ENCODE results near the gene ENTPD6. TPM values are rescaled to one million over a fixed set of nuclear protein-coding genes. Genes with fewer than 3 reads are reported as not detected.
A peak's percentile ranks its signal among the peaks of the same experiment; 100 is the strongest.

ENTPD6 gene
- total RNA-seq, 2 experiments from 2014 or later = 47.7 to 48.2 TPM

GRCh38 chr20:25247956-25248785, 52.7 kb downstream of the ENTPD6 start, which contains the start of gene PYGB:
Gene PYGB, plus strand, starts transcription at chr20:25248085. Its CDS starts 94 bp downstream, at chr20:25248179.
- ChIA-PET CTCF (interaction anchor here (0.7 to 1.2 kb wide), 4 partner anchors 14 to 151 kb away, joined by 3 to 9 read pairs (median 3); no protein-coding TSS in a partner anchor), POLR2A (interaction anchor here (0.6 to 4.6 kb wide), 15 partner anchors 9 to 255 kb away, joined by 3 to 22 read pairs (median 3); partner anchors contain the start of genes ABHD12, ACSS1, ENTPD6 and GINS1)
- H3K27me3 Mint-ChIP-seq = peaks cover 12% of the 10 kb centered on the region
- peaks cover 41% of the 10 kb centered on the region for H3K4me1 Mint-ChIP-seq
- H3K27ac Mint-ChIP-seq = peak within 1 kb of the TSS; percentile 82
- peak within 1 kb of the TSS; percentile 90 for H3K4me3 Mint-ChIP-seq
- H3K9me3 Mint-ChIP-seq = no peaks in the 10 kb centered on the region
- DNase-seq = peak; percentile 77
- no peaks in the 10 kb centered on the region for H3K36me3 Mint-ChIP-seq (ENCODE audit: low read depth)

GRCh38 chr20:25248786-25249172, 53.3 kb downstream of the ENTPD6 start:
- Mint-ChIP-seq H3K36me3 (ENCODE audit: low read depth) (no peaks in the 10 kb centered on the region), H3K4me3 (peak overlapping the region; percentile 83), H3K4me1 (peaks cover 41% of the 10 kb centered on the region), H3K27me3 (peaks cover 12% of the 10 kb centered on the region), H3K9me3 (no peaks in the 10 kb centered on the region), H3K27ac (peak overlapping the region; percentile 66)
- CTCF ChIA-PET = interaction anchor here (1.2 kb wide), 1 partner anchor 151 kb away, joined by 9 read pairs; no protein-coding TSS in a partner anchor
- no peak for DNase-seq
- POLR2A ChIA-PET = interaction anchor here (0.9 to 4.6 kb wide), 7 partner anchors 11 to 190 kb away, joined by 3 to 22 read pairs (median 8); partner anchors contain the start of genes ACSS1, ENTPD6 and GINS1

GRCh38 chr20:25249198-25249931, 53.9 kb downstream of the ENTPD6 start:
- no peak for DNase-seq
- Mint-ChIP-seq H3K9me3 (no peaks in the 10 kb centered on the region), H3K4me1 (peaks cover 41% of the 10 kb centered on the region), H3K36me3 (ENCODE audit: low read depth) (no peaks in the 10 kb centered on the region), H3K27me3 (peaks cover 12% of the 10 kb centered on the region), H3K4me3 (peak overlapping the region; percentile 83), H3K27ac (no peak overlapping the region)
- CTCF ChIA-PET = interaction anchor here (0.9 to 1.2 kb wide), 2 partner anchors 144 to 150 kb away, joined by 3 to 9 read pairs; no protein-coding TSS in a partner anchor
- POLR2A ChIA-PET = interaction anchor here (0.7 to 4.6 kb wide), 7 partner anchors 26 to 287 kb away, joined by 3 to 22 read pairs (median 8); partner anchors contain the start of genes ACSS1, ENTPD6 and GINS1

GRCh38 chr20:25250508-25250907, 55.0 kb downstream of the ENTPD6 start:
- Mint-ChIP-seq H3K27ac (no peak overlapping the region), H3K4me1 (peaks cover 41% of the 10 kb centered on the region), H3K4me3 (no peak overlapping the region), H3K27me3 (peaks cover 9% of the 10 kb centered on the region), H3K36me3 (ENCODE audit: low read depth) (no peaks in the 10 kb centered on the region), H3K9me3 (no peaks in the 10 kb centered on the region)
- CTCF ChIA-PET = interaction anchor here (0.9 kb wide), 1 partner anchor 143 kb away, joined by 3 read pairs; no protein-coding TSS in a partner anchor
- POLR2A ChIA-PET = interaction anchor here (4.6 kb wide), 1 partner anchor 55 kb away, joined by 22 read pairs; the partner anchor contains the start of gene ENTPD6
- DNase-seq = no peak

- H3K4me1 Mint-ChIP-seq = peaks cover 41% of the 10 kb centered on the region
- CTCF ChIA-PET = interaction anchor here (1.1 kb wide), 1 partner anchor 181 kb away, joined by 3 read pairs; no protein-coding TSS in a partner anchor
- no peak overlapping the region for H3K4me3 Mint-ChIP-seq
- POLR2A ChIA-PET = no interaction called here
- H3K27ac Mint-ChIP-seq = no peak overlapping the region
- DNase-seq = no peak
- H3K27me3 Mint-ChIP-seq = peaks cover 9% of the 10 kb centered on the region
- H3K9me3 Mint-ChIP-seq = no peaks in the 10 kb centered on the region
- H3K36me3 Mint-ChIP-seq (ENCODE audit: low read depth) = no peaks in the 10 kb centered on the region
Observed at GRCh38 chr20:25251019-25251418, 55.5 kb downstream of the ENTPD6 start.

- Mint-ChIP-seq H3K36me3 (ENCODE audit: low read depth) (no peaks in the 10 kb centered on the region), H3K4me3 (no peak overlapping the region)
- POLR2A ChIA-PET = no interaction called here
Observed at GRCh38 chr20:25251558-25251957, 56.0 kb downstream of the ENTPD6 start.

GRCh38 chr20:25252230-25252651, 56.7 kb downstream of the ENTPD6 start:
- Mint-ChIP-seq H3K9me3 (no peaks in the 10 kb centered on the region), H3K36me3 (ENCODE audit: low read depth) (no peaks in the 10 kb centered on the region), H3K4me1 (peaks cover 30% of the 10 kb centered on the region), H3K27me3 (no peaks in the 10 kb centered on the region), H3K27ac (no peak overlapping the region), H3K4me3 (no peak overlapping the region)
- DNase-seq = no peak
- ChIA-PET POLR2A (no interaction called here), CTCF (interaction anchor here (1.1 kb wide), 1 partner anchor 182 kb away, joined by 3 read pairs; no protein-coding TSS in a partner anchor)

More at GRCh38 chr20:25251558-25251957, 56.0 kb downstream of the ENTPD6 start:
- CTCF ChIA-PET = interaction anchor here (1.1 kb wide), 1 partner anchor 181 kb away, joined by 3 read pairs; no protein-coding TSS in a partner anchor
- Mint-ChIP-seq H3K27me3 (peaks cover 4% of the 10 kb centered on the region), H3K4me1 (peaks cover 37% of the 10 kb centered on the region), H3K27ac (no peak overlapping the region), H3K9me3 (no peaks in the 10 kb centered on the region)
- DNase-seq = no peak

GRCh38 chr20:25252686-25253421, 57.3 kb downstream of the ENTPD6 start:
- ChIA-PET POLR2A (no interaction called here), CTCF (no interaction called here)
- H3K27me3 Mint-ChIP-seq = no peaks in the 10 kb centered on the region
- H3K4me3 Mint-ChIP-seq = no peak overlapping the region
- no peaks in the 10 kb centered on the region for H3K36me3 Mint-ChIP-seq (ENCODE audit: low read depth)
- H3K9me3 Mint-ChIP-seq = no peaks in the 10 kb centered on the region
- peaks cover 28% of the 10 kb centered on the region for H3K4me1 Mint-ChIP-seq
- H3K27ac Mint-ChIP-seq = no peak overlapping the region
- no peak for DNase-seq

GRCh38 chr20:25253606-25254275, 58.2 kb downstream of the ENTPD6 start:
- H3K36me3 Mint-ChIP-seq (ENCODE audit: low read depth) = no peaks in the 10 kb centered on the region
- H3K4me1 Mint-ChIP-seq = peaks cover 28% of the 10 kb centered on the region
- no peaks in the 10 kb centered on the region for H3K27me3 Mint-ChIP-seq
- no peak overlapping the region for H3K27ac Mint-ChIP-seq
- ChIA-PET CTCF (no interaction called here), POLR2A (no interaction called here)
- no peaks in the 10 kb centered on the region for H3K9me3 Mint-ChIP-seq
- H3K4me3 Mint-ChIP-seq = no peak overlapping the region
- no peak for DNase-seq

- ChIA-PET POLR2A (no interaction called here), CTCF (no interaction called here)
- Mint-ChIP-seq H3K36me3 (ENCODE audit: low read depth) (peaks cover 5% of the 10 kb centered on the region), H3K27me3 (no peaks in the 10 kb centered on the region), H3K27ac (no peak overlapping the region), H3K4me1 (peaks cover 20% of the 10 kb centered on the region), H3K9me3 (no peaks in the 10 kb centered on the region), H3K4me3 (no peak overlapping the region)
- DNase-seq = no peak
Observed at GRCh38 chr20:25254571-25254970, 59.1 kb downstream of the ENTPD6 start.

GRCh38 chr20:25254986-25255680, 59.6 kb downstream of the ENTPD6 start:
- no peak overlapping the region for H3K4me3 Mint-ChIP-seq
- POLR2A ChIA-PET = no interaction called here

More at GRCh38 chr20:25254986-25255680, 59.6 kb downstream of the ENTPD6 start:
- Mint-ChIP-seq H3K27me3 (no peaks in the 10 kb centered on the region), H3K27ac (no peak overlapping the region), H3K36me3 (ENCODE audit: low read depth) (peaks cover 10% of the 10 kb centered on the region), H3K9me3 (no peaks in the 10 kb centered on the region), H3K4me1 (peaks cover 18% of the 10 kb centered on the region)
- CTCF ChIA-PET = no interaction called here
- DNase-seq = no peak
